ENCODE results near the gene KCTD20.

KCTD20 gene

GRCh38 chr6:36443471-36444428, 950 bp downstream of the KCTD20 start (continued):
- TF ChIP-seq ZNF692 (tag by site-specific recombination; IDR thresholded peaks at IDR 0.05) = no peak
- no peak for TF ChIP-seq ZEB2 (tag by site-specific recombination; IDR thresholded peaks at IDR 0.05)
- TF ChIP-seq ZNF521 (tag by site-specific recombination; IDR thresholded peaks at IDR 0.05) = no peak
- TF ChIP-seq ZBTB48 (tag by site-specific recombination; IDR thresholded peaks at IDR 0.05) = peak; percentile 80; the same call in 1 of the 2 replicates
- no peak for TF ChIP-seq ZNF645 (tag by site-specific recombination; IDR thresholded peaks at IDR 0.05)

GRCh38 chr6:36444470-36444869, 1.7 kb downstream of the KCTD20 start:
- TF ChIP-seq ZNF558 (tag by site-specific recombination; IDR thresholded peaks at IDR 0.05) (no peak), ZNF704 (tag by site-specific recombination; IDR thresholded peaks at IDR 0.05) (no peak), OSR2 (tag by site-specific recombination; IDR thresholded peaks at IDR 0.05) (no peak), HOXD13 (CRISPR knock-in tag; IDR thresholded peaks at IDR 0.05; ENCODE audit: borderline replicate concordance) (no peak), ZNF23 (tag by site-specific recombination; IDR thresholded peaks at IDR 0.05; ENCODE audit: borderline replicate concordance) (no peak), ZNF626 (tag by site-specific recombination; IDR thresholded peaks at IDR 0.05) (no peak), ZNF514 (tag by site-specific recombination; IDR thresholded peaks at IDR 0.05) (no peak), KLF10 (tag by site-specific recombination; IDR thresholded peaks at IDR 0.05) (no peak)
- H3K27ac ChIP-seq (ENCODE audit: extremely low read depth, low read depth, low read length) = no peak overlapping the region; the same call in 1 of the 2 replicates
- ChIA-PET POLR2A (interaction anchor here (1.5 to 2.5 kb wide), 2 partner anchors 14 to 21 kb away, joined by 4 to 19 read pairs; no protein-coding TSS in a partner anchor), CTCF (interaction anchor here (0.8 to 1.5 kb wide), 3 partner anchors 22 to 47 kb away, joined by 3 to 9 read pairs (median 3); no protein-coding TSS in a partner anchor)
- H3K4me3 ChIP-seq (ENCODE audit: low read depth, low read length) = peak overlapping the region; percentile 74
- H3K36me3 ChIP-seq (ENCODE audit: control insufficient read depth in 2 of 2, insufficient read depth in 1 of 2, low read length in 2 of 2) = peaks cover 0 to 12% of the 10 kb centered on the region in 2 experiments; a peak in 2 of 3 replicates
- H3K4me1 ChIP-seq (ENCODE audit: control insufficient read depth, insufficient read depth, low read length) = peaks cover 11% of the 10 kb centered on the region
- no peaks in the 10 kb centered on the region for H3K9me3 ChIP-seq (ENCODE audit: control insufficient read depth, insufficient read depth, low read depth, low read length)

- no peaks in the 10 kb centered on the region for H3K9me3 ChIP-seq (ENCODE audit: control insufficient read depth, insufficient read depth, low read depth, low read length)
- no peak overlapping the region for H3K4me3 ChIP-seq (ENCODE audit: low read depth, low read length)
- H3K36me3 ChIP-seq (ENCODE audit: control insufficient read depth in 2 of 2, insufficient read depth in 1 of 2, low read length in 2 of 2) = peaks cover 0 to 14% of the 10 kb centered on the region in 2 experiments; a peak in 2 of 3 replicates
- ChIA-PET POLR2A (no interaction called here), CTCF (interaction anchor here (0.7 to 1.4 kb wide), 2 partner anchors 10 to 39 kb away, joined by 3 read pairs; no protein-coding TSS in a partner anchor)
- peaks cover 11% of the 10 kb centered on the region for H3K4me1 ChIP-seq (ENCODE audit: control insufficient read depth, insufficient read depth, low read length)
- no peak overlapping the region for H3K27ac ChIP-seq (ENCODE audit: extremely low read depth, low read depth, low read length)
- TF ChIP-seq ZFHX2 (tag by site-specific recombination; conservative IDR thresholded peaks at IDR 0.05) = no peak
- TF ChIP-seq ZNF362 (tag by site-specific recombination; IDR thresholded peaks at IDR 0.05) = 0 out of 2 replicates have a peak, but pooled peaks have one; percentile 23
- peak; percentile 48; the same call in 1 of the 2 replicates for TF ChIP-seq PRDM6 (tag by site-specific recombination; IDR thresholded peaks at IDR 0.05)
- TF ChIP-seq PRDM1 (tag by site-specific recombination; IDR thresholded peaks at IDR 0.05) = 0 out of 2 replicates have a peak, but pooled peaks have one; percentile 28
Measured at GRCh38 chr6:36445621-36446020, 2.8 kb downstream of the KCTD20 start.
